GM19395 (cell line): ENCODE measurements around the gene NGEF.
"Not testable (repeated sequence)": the region's sequence is repeated elsewhere in the genome, so short reads cannot be mapped to it uniquely, and the experiment has no call there.

Source experiments
- ATAC-seq: cut with Tn5 transposase; IDR thresholded peaks from one replicate; pipeline ENCODE4 v1.9.1; 2021; ENCODE audit warnings: mild to moderate bottlenecking, moderate library complexity; ENCODE audit not compliant: unreplicated experiment

The NGEF gene

GRCh38 chr2:232906867-232907717 is 106.0 kb downstream of the NGEF start:
- not testable (repeated sequence) for ATAC-seq

GRCh38 chr2:232903989-232904388 is 109.1 kb downstream of the NGEF start:
- ATAC-seq: no peak

- ATAC-seq: no peak
Observed at GRCh38 chr2:232901736-232902578, 111.1 kb downstream of the NGEF start.

- ATAC-seq: no peak
Observed at GRCh38 chr2:232900811-232901735, 112.0 kb downstream of the NGEF start.

GRCh38 chr2:232898592-232899543 is 114.2 kb downstream of the NGEF start:
- ATAC-seq: no peak

- ATAC-seq: no peak
Observed at GRCh38 chr2:232897598-232898408, 115.3 kb downstream of the NGEF start.

GRCh38 chr2:232896720-232897597 is 116.1 kb downstream of the NGEF start:
- ATAC-seq: no peak

GRCh38 chr2:232896111-232896510 is 116.9 kb downstream of the NGEF start:
- ATAC-seq: no peak

- no peak for ATAC-seq
Observed at GRCh38 chr2:232894746-232895145, 118.3 kb downstream of the NGEF start.

- ATAC-seq: no peak
Observed at GRCh38 chr2:232894251-232894650, 118.8 kb downstream of the NGEF start.

GRCh38 chr2:232893834-232894233 is 119.2 kb downstream of the NGEF start:
- ATAC-seq: no peak

GRCh38 chr2:232892843-232893242 is 120.2 kb downstream of the NGEF start:
- ATAC-seq: no peak

GRCh38 chr2:232892221-232892620 is 120.8 kb downstream of the NGEF start:
- no peak for ATAC-seq

- no peak for ATAC-seq
Observed at GRCh38 chr2:232891621-232892071, 121.4 kb downstream of the NGEF start.

GRCh38 chr2:232890896-232891601 is 122.0 kb downstream of the NGEF start:
- no peak for ATAC-seq

GRCh38 chr2:232890536-232890895 is 122.5 kb downstream of the NGEF start:
- ATAC-seq: no peak

GRCh38 chr2:232889876-232890401 is 123.1 kb downstream of the NGEF start:
- no peak for ATAC-seq
